ENCODE measurements around the gene PIAS3.

Gene PIAS3

DNA sequence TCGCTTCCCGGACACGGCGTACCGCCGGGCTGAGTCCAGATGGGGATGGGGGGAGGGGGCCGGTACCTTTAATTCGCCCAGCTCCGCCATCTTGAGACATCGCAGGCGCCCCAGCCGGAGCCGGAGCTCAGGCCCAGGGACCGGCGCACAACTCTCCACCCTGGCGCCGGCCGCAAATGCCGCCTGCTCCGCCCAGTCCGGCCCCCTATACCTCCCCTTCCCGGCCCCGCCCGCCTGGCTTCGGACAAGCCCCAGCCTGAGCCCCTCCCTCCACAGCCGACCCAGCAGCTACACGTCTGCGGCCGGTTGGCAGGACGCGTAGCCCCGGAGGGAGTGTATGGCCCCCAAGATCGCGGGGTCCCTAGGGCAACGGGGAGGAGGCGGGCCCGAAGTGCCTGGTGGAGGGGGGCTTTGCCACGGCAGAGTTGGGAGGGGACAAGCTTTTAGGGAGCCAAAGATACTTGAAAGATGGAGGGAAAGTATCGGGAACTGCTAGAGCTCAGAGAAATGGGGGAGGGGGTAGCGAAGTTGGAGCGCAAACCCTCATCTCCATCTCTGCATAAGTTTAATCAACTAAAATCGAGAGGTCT, at the start of gene PIAS3:
PIAS3 (minus strand) TSS at position 181 of the 590 bp plus-strand sequence; CDS start at position 90, 91 bp downstream.
- peak; percentile 80 to 85 (median 84) for DNase-seq (ENCODE audit: low read depth in 2 of 3, low spot score in 1 of 3)

DNA sequence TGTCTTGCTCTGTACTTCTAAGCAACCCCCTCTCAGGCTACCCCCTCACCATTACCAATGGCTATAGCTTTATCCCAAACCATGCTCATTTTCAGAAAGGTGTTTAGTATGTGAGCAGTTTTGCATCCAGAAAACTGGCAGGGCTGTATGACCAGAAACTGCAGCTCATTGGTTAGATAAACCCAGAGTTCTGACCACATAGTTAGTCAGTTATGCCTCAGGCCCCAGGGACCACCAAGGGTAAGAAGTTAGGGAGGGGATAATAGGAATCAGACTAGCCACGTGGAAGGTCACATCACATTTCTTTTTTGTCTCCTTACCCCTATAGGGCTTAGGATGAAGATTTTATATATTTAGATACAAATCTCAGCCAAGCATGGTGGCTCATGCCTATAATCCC, 49.8 kb upstream of the PIAS3 start:
- DNase-seq (ENCODE audit: low read depth in 2 of 3, low spot score in 1 of 3), result no peak

- no peak for DNase-seq (ENCODE audit: low read depth in 2 of 3, low spot score in 1 of 3)
Observed at GRCh38 chr1:145906954-145907753, 48.3 kb upstream of the PIAS3 start.

DNA sequence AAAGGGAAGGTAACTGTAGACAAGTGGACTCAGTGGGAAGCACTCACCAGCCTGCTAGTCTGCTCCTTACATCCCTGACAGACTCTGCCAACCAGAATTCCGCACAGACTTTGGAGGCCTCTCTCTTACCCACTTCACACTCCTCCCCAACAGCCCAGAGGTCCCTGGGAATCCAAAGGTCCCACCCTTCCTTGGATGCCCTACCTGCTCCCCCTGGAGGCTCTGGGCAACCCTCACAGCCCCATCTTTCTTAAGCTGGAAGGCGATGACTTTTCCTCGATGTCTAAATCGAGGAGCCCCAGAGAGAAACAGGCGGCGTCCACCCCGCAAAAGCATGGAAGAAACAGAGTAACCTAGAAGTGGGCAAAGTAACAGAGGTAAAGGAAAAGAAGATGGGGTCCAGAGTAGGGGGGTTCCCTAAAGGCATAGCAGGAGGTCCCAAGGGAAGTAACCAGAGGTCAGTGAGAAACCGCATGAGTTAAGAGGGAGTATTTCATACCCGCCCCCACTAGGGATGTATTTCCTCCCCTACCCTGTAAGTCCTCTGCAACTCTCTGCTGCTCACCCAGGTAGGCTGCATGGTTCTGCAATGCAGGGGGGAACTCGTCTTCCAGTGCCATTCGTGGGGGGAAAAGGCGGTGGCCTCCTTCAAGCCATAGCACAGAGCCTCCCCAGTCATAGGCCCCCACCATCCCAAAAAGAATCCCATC, 42.6 kb upstream of the PIAS3 start:
- no peak for DNase-seq (ENCODE audit: low read depth in 2 of 3, low spot score in 1 of 3)

DNA sequence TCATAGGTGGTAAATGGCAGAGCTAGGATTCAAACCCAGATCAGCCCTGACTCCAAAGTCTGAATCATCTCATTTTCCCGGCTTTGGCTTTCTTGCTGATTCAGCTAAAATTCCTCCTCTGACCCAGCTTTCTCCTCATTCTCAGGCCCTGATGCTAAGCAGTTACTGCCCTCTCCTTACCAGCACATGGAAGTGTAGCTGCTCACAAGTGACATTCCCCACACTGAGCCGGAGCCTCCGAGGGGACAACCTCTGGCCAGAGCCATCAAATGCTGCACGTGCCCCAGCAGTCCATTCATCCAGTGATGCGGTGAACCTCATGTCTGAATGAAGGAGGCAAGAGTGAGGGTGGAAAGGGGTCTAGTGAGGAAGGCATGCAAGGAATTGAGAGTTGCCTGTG, 39.9 kb upstream of the PIAS3 start:
- DNase-seq (ENCODE audit: low read depth in 2 of 3, low spot score in 1 of 3), result no peak

GRCh38 chr1:145897969-145898368, 39.1 kb upstream of the PIAS3 start:
- no peak for DNase-seq (ENCODE audit: low read depth in 2 of 3, low spot score in 1 of 3)

GRCh38 chr1:145895471-145895870, 36.6 kb upstream of the PIAS3 start:
- no peak for DNase-seq (ENCODE audit: low read depth in 2 of 3, low spot score in 1 of 3)

- no peak for DNase-seq (ENCODE audit: low read depth in 2 of 3, low spot score in 1 of 3)
Observed at GRCh38 chr1:145893306-145894055, 34.6 kb upstream of the PIAS3 start.

DNA sequence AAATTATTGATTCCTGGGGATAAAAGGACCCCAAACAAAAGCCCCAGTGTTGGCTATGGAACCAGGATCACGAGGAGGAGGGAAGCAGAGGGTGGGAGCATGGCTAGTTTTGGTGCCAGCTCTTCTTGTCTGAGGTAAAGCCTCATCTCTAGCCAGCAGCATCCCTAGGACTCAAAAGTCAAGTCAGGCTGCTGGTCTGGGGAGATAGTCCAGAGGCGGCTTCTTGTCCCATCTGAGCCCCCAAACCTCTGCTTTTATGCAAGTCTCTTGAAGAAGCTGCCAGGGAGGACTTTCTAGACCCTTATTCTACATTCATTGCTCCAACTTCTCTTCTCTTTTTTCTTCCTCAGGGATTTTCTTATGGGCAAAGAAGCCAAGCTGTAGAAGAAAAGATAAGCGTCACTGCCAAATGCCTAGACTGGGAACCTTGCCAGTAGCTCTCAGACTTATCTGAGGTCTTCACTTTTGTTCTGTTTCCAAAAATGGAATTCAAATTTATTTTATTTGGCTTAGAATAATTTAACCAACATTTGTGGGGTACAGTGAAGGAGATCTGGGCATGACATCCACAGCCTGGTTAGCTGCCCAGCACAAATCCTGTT, 33.7 kb upstream of the PIAS3 start:
- no peak for DNase-seq (ENCODE audit: low read depth in 2 of 3, low spot score in 1 of 3)

GRCh38 chr1:145891587-145892485, 33.0 kb upstream of the PIAS3 start:
- DNase-seq (ENCODE audit: low read depth in 2 of 3, low spot score in 1 of 3), result peak; percentile 29 to 46 (median 45)

GRCh38 chr1:145891143-145891542, 32.3 kb upstream of the PIAS3 start:
- DNase-seq (ENCODE audit: low read depth in 2 of 3, low spot score in 1 of 3), result no peak

GRCh38 chr1:145889722-145890121, 30.8 kb upstream of the PIAS3 start:
- no peak for DNase-seq (ENCODE audit: low read depth in 2 of 3, low spot score in 1 of 3)

DNA sequence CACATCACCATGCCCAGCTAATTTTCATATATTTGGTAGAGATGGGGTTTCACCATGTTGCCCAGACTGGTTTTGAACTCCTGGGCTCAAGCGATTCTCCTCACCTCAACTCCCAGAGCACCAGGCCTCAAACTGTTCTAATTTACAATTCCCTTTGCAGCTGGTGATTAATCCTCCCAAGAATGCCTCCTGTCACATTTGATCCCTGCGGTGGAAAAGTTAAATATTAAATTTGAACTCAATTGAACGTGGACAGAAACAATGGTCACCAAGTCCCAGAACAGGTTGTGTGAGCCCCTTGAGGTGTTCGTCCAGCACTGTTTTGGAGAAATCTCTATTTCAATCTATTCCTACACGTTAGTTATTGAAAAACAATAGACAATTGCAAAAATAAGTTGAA, 28.8 kb upstream of the PIAS3 start:
- DNase-seq (ENCODE audit: low read depth in 2 of 3, low spot score in 1 of 3), result no peak

GRCh38 chr1:145886816-145887215, 27.9 kb upstream of the PIAS3 start:
- DNase-seq (ENCODE audit: low read depth in 2 of 3, low spot score in 1 of 3), result no peak

DNA sequence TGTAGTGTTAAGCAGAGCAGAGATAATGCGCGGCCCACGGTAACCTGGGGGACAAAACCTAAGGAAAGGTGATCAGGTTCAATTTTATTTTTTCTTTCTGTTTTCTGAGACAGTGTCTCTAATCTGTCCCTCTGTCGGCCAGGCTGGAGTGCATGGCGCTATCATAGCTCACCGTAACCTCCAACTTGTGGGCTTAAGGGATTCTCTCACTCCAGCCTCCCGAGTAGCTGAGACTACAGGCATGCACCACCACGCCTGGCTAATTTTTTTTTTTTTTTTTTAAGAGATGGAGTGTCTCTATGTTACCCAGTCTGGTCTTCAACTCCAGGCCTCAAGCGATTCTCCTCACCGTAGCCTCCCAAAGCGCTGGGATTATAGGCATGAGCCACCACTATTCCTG, 27.5 kb upstream of the PIAS3 start:
- no peak for DNase-seq (ENCODE audit: low read depth in 2 of 3, low spot score in 1 of 3)

GRCh38 chr1:145885738-145886287, 26.9 kb upstream of the PIAS3 start, which contains the start of gene ANKRD35:
Gene ANKRD35, minus strand, starts transcription at chr1:145885866. Its CDS starts 108 bp downstream, at chr1:145885758.
- peak; percentile 73 to 87 (median 82) for DNase-seq (ENCODE audit: low read depth in 2 of 3, low spot score in 1 of 3)

GRCh38 chr1:145884675-145885074, 25.8 kb upstream of the PIAS3 start:
- DNase-seq (ENCODE audit: low read depth in 2 of 3, low spot score in 1 of 3), result no peak

DNA sequence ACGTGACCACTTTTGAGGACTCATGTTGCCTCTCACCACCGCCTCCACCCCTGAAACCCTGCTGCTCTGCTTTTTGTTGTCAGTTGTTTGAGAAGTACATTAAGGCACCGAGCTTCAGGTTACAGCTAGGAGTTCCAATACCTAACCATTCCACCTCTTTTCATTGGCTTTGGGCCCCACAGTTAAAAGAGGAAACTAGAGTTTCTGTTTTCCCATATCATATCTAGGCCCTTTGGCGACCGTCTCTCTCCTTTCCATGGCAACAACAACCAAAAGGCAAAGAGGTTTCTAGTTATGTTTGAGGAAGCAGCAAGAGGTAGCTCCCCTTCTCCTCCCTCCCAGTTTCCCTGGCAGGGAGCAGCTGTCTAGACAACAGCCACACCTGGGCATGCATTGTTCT, 20.9 kb upstream of the PIAS3 start:
- DNase-seq (ENCODE audit: low read depth in 2 of 3, low spot score in 1 of 3), result no peak

DNA sequence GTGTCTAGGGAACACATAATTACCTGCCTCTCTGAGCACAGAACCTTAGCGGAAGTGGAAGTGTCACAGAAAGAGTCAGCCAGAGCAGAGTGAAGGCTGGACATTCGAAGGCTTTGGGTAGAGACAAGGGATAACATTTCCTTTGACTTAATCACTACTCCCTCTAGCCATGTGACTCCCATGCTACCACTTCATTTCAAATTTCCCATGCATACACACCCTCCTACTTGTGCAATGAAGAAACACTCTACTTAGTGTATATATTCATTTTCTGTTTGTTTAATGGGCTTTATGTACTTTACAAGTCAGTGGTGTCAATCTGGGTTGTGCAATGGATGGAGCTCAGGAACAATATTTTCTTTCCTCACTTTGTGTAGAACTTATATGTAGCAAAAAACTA, 19.8 kb upstream of the PIAS3 start:
- DNase-seq (ENCODE audit: low read depth in 2 of 3, low spot score in 1 of 3), result no peak

Data from stimulated activated CD4-positive, alpha-beta T cell treated with anti-CD3 and anti-CD28 coated beads, Interleukin-12 subunit alpha, Interleukin-12 subunit beta, amount 100 ng/mL, for 48 hours (primary cell).